Psoas muscle (tissue), 8 donors: ENCODE results near the gene GUCA2A. TPM values are rescaled to one million over a fixed set of nuclear protein-coding genes. Genes with fewer than 3 reads are reported as not detected.

Experiments used
- ATAC-seq, 4 donors: fragments of 200-7000 bp; cut with Tn5 transposase; one replicate each; pipeline ENCODE4 v1.9.1; 2020; ENCODE audit warnings: moderate library complexity in 3 of 4, mild to moderate bottlenecking in 2 of 4
- DNase-seq, 2 donors: peaks; one replicate each; pipeline ENCODE4 v3.0.0-alpha.2; 2020
- H3K27ac ChIP-seq: fragments of 200-600 bp; one replicate; pipeline ENCODE4 v1.8.0; 2022
- H3K27me3 ChIP-seq, 3 donors: fragments of 200-600 bp in 1 of 3; one replicate each; pipeline versions ENCODE4 v1.6.1 to v1.8.0; 2013 to 2022; ENCODE audit warnings: low read length in 2 of 3, mild to moderate bottlenecking in 2 of 3, moderate library complexity in 1 of 3; ENCODE audit not compliant: insufficient read depth in 3 of 3
- H3K36me3 ChIP-seq, 2 donors: fragments of 200-600 bp in 1 of 2; one replicate each; pipeline versions ENCODE4 v1.6.1 to v1.8.0; 2013 to 2022; ENCODE audit warnings: low read depth in 1 of 2, mild to moderate bottlenecking in 1 of 2, moderate library complexity in 1 of 2; ENCODE audit not compliant: insufficient read depth in 1 of 2
- H3K4me1 ChIP-seq: fragments of 200-600 bp; one replicate; pipeline ENCODE4 v1.8.0; 2022
- H3K4me3 ChIP-seq: fragments of 200-600 bp; one replicate; pipeline ENCODE4 v1.8.0; 2022; ENCODE audit warnings: mild to moderate bottlenecking
- H3K9me3 ChIP-seq: fragments of 200-600 bp; one replicate; pipeline ENCODE4 v1.8.0; 2022
- CTCF ChIP-seq: fragments of 200-600 bp; IDR thresholded peaks from one replicate; pipeline ENCODE4 v1.8.0; 2022; ENCODE audit warnings: antibody characterized with exemption
- WGBS, 3 donors: extraction: QIAGEN DNeasy Blood & Tissue Kit; methylation state at CpG; one replicate each; pipeline versions ENCODE4 v1.1.6 to v1.1.7; 2013; 5-methylcytosine and 5-hydroxymethylcytosine counted together
- intact Hi-C, 2 donors: fragments of 100-400 bp; cut with DNase I; formaldehyde crosslinking; loops; one replicate each; pipeline versions ENCODE4 v1.11.0 to v1.14.2; 2022
- polyA plus RNA-seq, 3 donors: library from polyadenylated mRNA; stranded (reverse); fragments of 200-250 nt; gene quantifications; one replicate each; pipeline ENCODE4 v1.2.3, GENCODE V29; 2013
- total RNA-seq, 4 donors: library from RNA; stranded (reverse); fragmentation: NEBNext Ultra II Directional in 2 of 4; extraction: Animal tissue kit (Norgen Biotek cat#: 25700) in 2 of 4; gene quantifications; one replicate each; pipeline versions ENCODE4 v1.2.1 to v1.2.4, GENCODE V29; 2021 to 2023
- donor health status: healthy with polysubstance abuse.
- donor health status: DM: no; HTN: no; CAD: no; lungs with moderate emphysema.
- donor health status: Bipolar disorder and iron deficiency.
- donor health status: healthy.
- donor health status: DM: yes; HTN: yes; CAD: no.
- donor health status: DM: no; HTN: no; CAD: no.
- donor health status: DM: no; HTN: no; CAD: no.
- donor health status: DM: yes; HTN: yes; CAD: no.

Gene GUCA2A
- total and polyA plus RNA-seq, 7 donors: 0.44 TPM; not detected in 6

- WGBS, 3 donors: 74 to 80% (median 77%) methylated on average over 3 of the region's 3 CpGs
- ATAC-seq: no peak
- H3K4me3 ChIP-seq: no peak overlapping the region
- no peaks in the 10 kb centered on the region for H3K9me3 ChIP-seq
- no peak for TF ChIP-seq CTCF
- H3K27ac ChIP-seq: no peak overlapping the region
- no peaks in the 10 kb centered on the region for H3K4me1 ChIP-seq
- DNase-seq: no peak
- H3K27me3 ChIP-seq: peaks cover 0 to 2% (median 0%) of the 10 kb centered on the region in 3 donors
- intact Hi-C loops: no loop called here
- H3K36me3 ChIP-seq: no peaks in the 10 kb centered on the region
These were observed 29.1 kb downstream of the GUCA2A start for GRCh38 chr1:42135426-42135825.

- Histone ChIP-seq H3K4me3 (no peak overlapping the region), H3K36me3 (no peaks in the 10 kb centered on the region), H3K27ac (no peak overlapping the region), H3K4me1 (no peaks in the 10 kb centered on the region), H3K27me3 (peaks cover 0 to 4% (median 2%) of the 10 kb centered on the region in 3 donors), H3K9me3 (no peaks in the 10 kb centered on the region)
- DNase-seq (no peak), ATAC-seq (no peak)
- intact Hi-C loops: no loop called here
- WGBS, 3 donors: 76 to 82% (median 78%) methylated on average over 10 of the region's 10 CpGs
- TF ChIP-seq CTCF: no peak
These were observed 30.6 kb downstream of the GUCA2A start for GRCh38 chr1:42133809-42134526.

- H3K4me1 ChIP-seq: no peaks in the 10 kb centered on the region
- intact Hi-C loops: no loop called here
- DNase-seq (no peak), ATAC-seq (no peak)
- H3K4me3 ChIP-seq: no peak overlapping the region
- H3K36me3 ChIP-seq: no peaks in the 10 kb centered on the region
- no peak overlapping the region for H3K27ac ChIP-seq
- H3K9me3 ChIP-seq: no peaks in the 10 kb centered on the region
- no peak for TF ChIP-seq CTCF
- WGBS, 3 donors: 87 to 89% (median 88%) methylated on average over 5 of the region's 5 CpGs
- peaks cover 0 to 4% (median 2%) of the 10 kb centered on the region in 3 donors for H3K27me3 ChIP-seq
These were observed 31.2 kb downstream of the GUCA2A start for GRCh38 chr1:42133390-42133789.

GRCh38 chr1:42130061-42130660 lies 34.4 kb downstream of the GUCA2A start:
- intact Hi-C loops: no loop called here
- Histone ChIP-seq H3K9me3 (no peaks in the 10 kb centered on the region), H3K4me3 (no peak overlapping the region), H3K27me3 (peaks cover 0 to 4% (median 2%) of the 10 kb centered on the region in 3 donors), H3K36me3 (no peaks in the 10 kb centered on the region), H3K27ac (no peak overlapping the region), H3K4me1 (no peaks in the 10 kb centered on the region)
- TF ChIP-seq CTCF: no peak
- no peak for ATAC-seq
- no peak for DNase-seq
- 75 to 78% (median 76%) methylated on average over 5 of the region's 5 CpGs for WGBS, 3 donors
